ENCODE data around the gene PXDN.

DNA sequence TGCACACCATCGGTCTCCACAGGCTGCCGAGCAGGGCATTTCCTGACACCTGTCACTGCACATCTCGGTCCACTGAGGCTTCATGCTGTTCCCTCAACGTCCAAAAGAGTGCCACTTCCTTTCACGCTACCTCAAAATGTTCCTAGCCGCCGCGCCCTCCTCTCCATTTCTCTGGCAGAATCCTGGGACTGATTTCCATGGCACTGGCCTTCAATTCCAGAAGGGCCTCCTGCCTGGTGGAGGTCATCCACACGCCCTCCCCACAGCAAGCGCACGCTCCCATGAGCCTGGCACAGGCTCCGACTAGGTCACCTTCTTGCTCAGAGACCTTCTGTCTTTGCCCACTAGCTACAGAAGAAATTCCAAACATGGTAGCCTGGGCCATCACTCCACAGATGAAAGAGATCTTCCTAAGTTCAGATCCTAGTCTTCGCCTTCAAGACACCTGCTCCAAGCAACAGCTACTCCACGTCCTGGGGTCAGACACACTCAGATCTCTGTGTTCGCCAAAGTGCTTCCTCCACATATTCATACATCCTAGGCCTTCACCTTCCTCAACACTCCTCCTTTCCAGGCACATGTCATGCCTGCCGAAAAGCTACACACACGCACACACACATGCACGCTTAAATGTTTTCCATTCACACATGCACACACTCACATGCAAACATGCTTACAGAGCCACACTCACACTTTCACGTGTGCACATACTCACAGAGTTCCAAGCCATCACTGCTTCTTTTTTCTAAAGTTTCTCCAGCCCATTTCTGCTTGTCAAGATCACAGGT lies 94.0 kb downstream of the PXDN start:
- TF ChIP-seq, protein P1, sequence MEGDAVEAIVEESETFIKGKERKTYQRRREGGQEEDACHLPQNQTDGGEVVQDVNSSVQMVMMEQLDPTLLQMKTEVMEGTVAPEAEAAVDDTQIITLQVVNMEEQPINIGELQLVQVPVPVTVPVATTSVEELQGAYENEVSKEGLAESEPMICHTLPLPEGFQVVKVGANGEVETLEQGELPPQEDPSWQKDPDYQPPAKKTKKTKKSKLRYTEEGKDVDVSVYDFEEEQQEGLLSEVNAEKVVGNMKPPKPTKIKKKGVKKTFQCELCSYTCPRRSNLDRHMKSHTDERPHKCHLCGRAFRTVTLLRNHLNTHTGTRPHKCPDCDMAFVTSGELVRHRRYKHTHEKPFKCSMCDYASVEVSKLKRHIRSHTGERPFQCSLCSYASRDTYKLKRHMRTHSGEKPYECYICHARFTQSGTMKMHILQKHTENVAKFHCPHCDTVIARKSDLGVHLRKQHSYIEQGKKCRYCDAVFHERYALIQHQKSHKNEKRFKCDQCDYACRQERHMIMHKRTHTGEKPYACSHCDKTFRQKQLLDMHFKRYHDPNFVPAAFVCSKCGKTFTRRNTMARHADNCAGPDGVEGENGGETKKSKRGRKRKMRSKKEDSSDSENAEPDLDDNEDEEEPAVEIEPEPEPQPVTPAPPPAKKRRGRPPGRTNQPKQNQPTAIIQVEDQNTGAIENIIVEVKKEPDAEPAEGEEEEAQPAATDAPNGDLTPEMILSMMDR (IDR thresholded peaks at IDR 0.05; ENCODE audit: low read depth, low read length, poor library complexity, severe bottlenecking), result no peak
- TF ChIP-seq EZH2phosphoT487 (IDR thresholded peaks at IDR 0.05; ENCODE audit: borderline replicate concordance, low read length), result no peak

All from DOHH2 (cell line).